Activated naive CD4-positive, alpha-beta T cell treated with anti-CD3 and anti-CD28 coated beads, Interleukin-2, amount 10 ng/mL, durations not matched to agents 7 days and 5 days (primary cell): Measurements from ENCODE around the gene SPATA33.
"Not testable (repeated sequence)": the region's sequence is repeated elsewhere in the genome, so short reads cannot be mapped to it uniquely, and the experiment has no call there.

Experiments
- CTCF ChIA-PET: fragments of 350-600 bp; sonication (Branson Sonifier 250); formaldehyde crosslinking; loops from one replicate; lab custom pipeline; 2021; ENCODE audit warnings: antibody characterized with exemption; lab: Charles Lee
- DNase-seq: peaks from one replicate; pipeline ENCODE4 v3.0.0-alpha.2; 2020
- H3K27ac Mint-ChIP-seq: one replicate; pipeline ENCODE4 v1.8.0; 2021; ENCODE audit warnings: mild to moderate bottlenecking, moderate library complexity, mixed read lengths
- H3K27me3 Mint-ChIP-seq: one replicate; pipeline ENCODE4 v1.8.0; 2021; ENCODE audit warnings: mild to moderate bottlenecking, mixed read lengths
- H3K36me3 Mint-ChIP-seq: one replicate; pipeline ENCODE4 v1.8.0; 2021; ENCODE audit warnings: mixed read lengths
- H3K4me1 Mint-ChIP-seq: one replicate; pipeline ENCODE4 v1.8.0; 2021; ENCODE audit warnings: mixed read lengths
- H3K4me3 Mint-ChIP-seq: one replicate; pipeline ENCODE4 v1.8.0; 2021; ENCODE audit warnings: mild to moderate bottlenecking, moderate library complexity, mixed read lengths
- H3K9me3 Mint-ChIP-seq: one replicate; pipeline ENCODE4 v1.8.0; 2021; ENCODE audit warnings: mixed read lengths

SPATA33 gene

DNA sequence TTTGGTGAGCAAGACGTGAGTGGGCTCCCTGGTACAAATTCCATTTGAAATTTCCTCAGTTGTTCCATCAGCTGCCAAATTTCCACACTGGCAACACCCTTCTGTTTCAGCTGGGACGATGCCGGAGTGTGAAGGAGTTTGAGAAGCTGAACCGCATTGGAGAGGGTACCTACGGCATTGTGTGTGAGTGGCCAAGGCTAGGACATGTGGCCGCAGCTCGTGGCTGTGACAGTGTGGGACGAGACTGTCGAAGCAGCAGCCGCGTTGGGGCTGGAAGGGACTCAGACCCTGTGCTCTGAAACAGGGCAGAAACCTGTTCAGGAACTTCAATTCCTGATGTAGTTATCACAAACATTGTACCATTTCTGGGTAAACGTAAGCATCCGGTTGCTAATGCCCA is 31.5 kb downstream of the SPATA33 start:
- Mint-ChIP-seq H3K27ac (no peak overlapping the region), H3K36me3 (peaks cover 28% of the 10 kb centered on the region), H3K9me3 (peaks cover 3% of the 10 kb centered on the region), H3K4me3 (no peak overlapping the region), H3K4me1 (peaks cover 21% of the 10 kb centered on the region), H3K27me3 (no peaks in the 10 kb centered on the region)
- DNase-seq: no peak
- CTCF ChIA-PET: interaction anchor here (2.4 kb wide), 1 partner anchor 10 kb away, joined by 18 read pairs; no protein-coding TSS in a partner anchor

DNA sequence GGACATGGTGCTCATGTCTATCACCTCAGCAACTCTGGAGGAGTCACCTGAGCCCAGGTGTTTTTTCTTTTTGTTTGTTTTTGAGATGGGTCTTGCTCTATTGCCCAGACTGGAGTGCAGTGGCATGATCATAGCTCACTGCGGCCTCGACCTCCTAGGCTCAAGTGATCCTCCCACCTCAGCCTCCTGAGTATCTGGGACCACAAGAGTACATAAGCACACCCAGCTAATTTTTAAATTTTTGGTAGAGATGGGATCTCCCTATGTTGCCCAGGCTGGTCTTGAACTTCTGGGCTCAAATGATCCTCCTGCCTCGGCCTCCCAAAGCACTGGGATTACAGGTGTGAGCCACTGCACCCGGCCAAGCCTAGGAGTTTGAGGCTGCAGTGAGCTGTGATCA is 32.0 kb downstream of the SPATA33 start:
- peaks cover 21% of the 10 kb centered on the region for H3K4me1 Mint-ChIP-seq
- peaks cover 28% of the 10 kb centered on the region for H3K36me3 Mint-ChIP-seq
- not testable (repeated sequence) for H3K9me3 Mint-ChIP-seq, H3K4me3 Mint-ChIP-seq, DNase-seq, H3K27ac Mint-ChIP-seq, H3K27me3 Mint-ChIP-seq
- CTCF ChIA-PET: interaction anchor here (2.4 kb wide), 1 partner anchor 10 kb away, joined by 18 read pairs; no protein-coding TSS in a partner anchor

DNA sequence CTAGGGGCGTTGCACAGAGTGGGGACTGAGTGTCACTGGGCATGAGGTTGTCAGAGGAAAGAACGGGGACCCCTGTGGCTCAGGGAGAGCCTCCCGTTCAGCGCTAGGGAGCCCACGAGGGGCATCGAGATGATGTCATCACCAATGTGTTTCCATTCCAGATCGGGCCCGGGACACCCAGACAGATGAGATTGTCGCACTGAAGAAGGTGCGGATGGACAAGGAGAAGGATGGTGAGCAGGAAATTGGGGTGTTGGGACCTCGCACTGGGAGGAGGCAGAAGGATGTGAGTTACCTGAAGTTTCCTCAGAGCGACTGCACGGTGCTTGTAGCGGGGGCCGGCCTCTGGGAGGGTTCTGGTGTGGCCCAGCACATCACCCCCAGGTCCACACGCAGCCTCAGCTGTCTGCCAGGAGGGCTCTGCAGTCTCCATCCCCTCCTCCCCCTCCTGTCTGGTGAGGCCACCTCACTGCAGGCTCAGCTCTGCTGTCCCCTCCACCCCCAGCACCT is 32.8 kb downstream of the SPATA33 start:
- no peak for DNase-seq
- CTCF ChIA-PET: no interaction called here
- no peak overlapping the region for H3K4me3 Mint-ChIP-seq
- no peak overlapping the region for H3K27ac Mint-ChIP-seq
- no peaks in the 10 kb centered on the region for H3K9me3 Mint-ChIP-seq
- no peaks in the 10 kb centered on the region for H3K27me3 Mint-ChIP-seq
- peaks cover 22% of the 10 kb centered on the region for H3K4me1 Mint-ChIP-seq
- H3K36me3 Mint-ChIP-seq: peaks cover 27% of the 10 kb centered on the region

DNA sequence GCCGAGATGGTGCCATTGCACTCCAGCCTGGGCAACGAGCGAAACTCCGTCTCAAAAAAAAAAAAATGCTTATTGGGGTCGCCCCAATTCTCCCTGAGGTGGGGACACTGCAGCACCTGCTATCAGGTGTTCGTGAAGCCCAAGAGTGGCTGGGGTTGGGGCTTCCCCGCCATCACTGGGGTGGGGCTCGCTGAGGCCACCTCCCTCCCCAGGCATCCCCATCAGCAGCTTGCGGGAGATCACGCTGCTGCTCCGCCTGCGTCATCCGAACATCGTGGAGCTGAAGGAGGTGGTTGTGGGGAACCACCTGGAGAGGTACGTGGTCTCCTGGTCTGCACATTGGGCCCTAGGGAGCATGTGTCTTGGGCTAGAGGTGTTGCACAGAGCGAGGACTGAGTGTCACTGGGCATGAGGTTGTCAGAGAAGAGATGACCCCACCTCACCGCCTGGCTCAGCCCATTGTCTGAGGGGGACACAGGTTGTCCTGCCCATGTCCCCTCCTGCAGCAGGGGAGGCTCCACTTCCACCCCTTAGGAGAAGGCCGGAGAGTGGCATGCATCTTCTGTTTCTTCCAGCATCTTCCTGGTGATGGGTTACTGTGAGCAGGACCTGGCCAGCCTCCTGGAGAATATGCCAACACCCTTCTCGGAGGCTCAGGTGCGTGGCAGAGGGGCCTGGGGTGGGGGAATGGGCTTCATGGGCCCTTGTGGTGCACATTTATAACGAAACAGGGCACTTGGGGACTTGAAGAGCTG is 33.8 kb downstream of the SPATA33 start:
- CTCF ChIA-PET: interaction anchor here (1.5 kb wide), 1 partner anchor 8 kb away, joined by 4 read pairs; no protein-coding TSS in a partner anchor

DNA sequence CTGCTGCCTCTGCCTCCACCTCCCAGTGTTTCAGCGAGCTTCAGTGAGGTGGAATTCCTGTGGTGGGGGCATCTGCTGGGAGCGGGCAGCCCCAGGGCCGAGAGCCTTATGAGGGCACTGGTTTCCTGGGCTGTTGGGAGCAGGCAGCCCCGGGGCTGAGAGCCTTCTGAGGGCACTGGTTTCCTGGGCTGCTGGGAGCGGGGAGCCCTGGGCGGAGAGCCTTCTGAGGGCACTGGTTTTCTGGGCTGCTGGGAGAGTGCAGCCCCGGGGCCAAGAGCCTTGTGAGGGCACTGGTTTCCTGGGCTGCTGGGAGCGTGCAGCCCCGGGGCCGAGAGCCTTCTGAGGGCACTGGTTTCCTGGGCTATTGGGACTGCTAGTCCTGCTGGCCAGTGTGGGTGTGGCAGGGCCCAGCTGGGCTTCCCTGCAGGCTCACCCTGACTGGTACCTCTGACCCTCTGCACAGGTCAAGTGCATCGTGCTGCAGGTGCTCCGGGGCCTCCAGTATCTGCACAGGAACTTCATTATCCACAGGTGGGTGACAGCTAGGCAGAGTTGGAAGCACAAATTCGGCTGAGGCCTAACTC is 34.4 kb downstream of the SPATA33 start:
- Mint-ChIP-seq H3K4me3 (no peak overlapping the region), H3K4me1 (peaks cover 23% of the 10 kb centered on the region), H3K36me3 (peaks cover 23% of the 10 kb centered on the region), H3K9me3 (no peaks in the 10 kb centered on the region), H3K27me3 (no peaks in the 10 kb centered on the region), H3K27ac (peak overlapping the region; percentile 11)
- no peak for DNase-seq
- CTCF ChIA-PET: interaction anchor here (1.5 kb wide), 1 partner anchor 8 kb away, joined by 4 read pairs; no protein-coding TSS in a partner anchor

More for the DNA sequence above, 33.8 kb downstream of the SPATA33 start:
- H3K27ac Mint-ChIP-seq: no peak overlapping the region
- H3K4me3 Mint-ChIP-seq: no peak overlapping the region
- DNase-seq: no peak
- no peaks in the 10 kb centered on the region for H3K9me3 Mint-ChIP-seq
- peaks cover 24% of the 10 kb centered on the region for H3K4me1 Mint-ChIP-seq
- H3K36me3 Mint-ChIP-seq: peaks cover 25% of the 10 kb centered on the region
- H3K27me3 Mint-ChIP-seq: no peaks in the 10 kb centered on the region

DNA sequence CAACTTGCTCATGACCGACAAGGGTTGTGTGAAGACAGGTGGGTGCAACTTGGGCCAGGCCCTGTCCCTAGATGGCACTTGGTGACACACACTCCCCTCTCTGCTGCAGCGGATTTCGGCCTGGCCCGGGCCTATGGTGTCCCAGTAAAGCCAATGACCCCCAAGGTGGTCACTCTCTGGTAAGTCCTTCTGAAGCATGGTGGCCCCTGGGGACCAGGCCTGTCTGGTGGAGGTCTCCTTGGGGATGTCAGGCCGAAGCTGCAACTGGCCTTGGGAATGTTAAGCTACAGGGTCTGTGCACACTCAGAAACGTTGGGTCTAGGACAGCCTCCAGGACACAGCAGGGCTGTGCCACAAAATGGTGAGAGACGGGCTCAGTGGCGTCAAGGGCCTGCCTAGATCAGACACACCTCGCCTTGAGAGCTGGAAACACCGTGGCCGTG is 35.7 kb downstream of the SPATA33 start:
- H3K9me3 Mint-ChIP-seq: no peaks in the 10 kb centered on the region
- CTCF ChIA-PET: no interaction called here

DNA sequence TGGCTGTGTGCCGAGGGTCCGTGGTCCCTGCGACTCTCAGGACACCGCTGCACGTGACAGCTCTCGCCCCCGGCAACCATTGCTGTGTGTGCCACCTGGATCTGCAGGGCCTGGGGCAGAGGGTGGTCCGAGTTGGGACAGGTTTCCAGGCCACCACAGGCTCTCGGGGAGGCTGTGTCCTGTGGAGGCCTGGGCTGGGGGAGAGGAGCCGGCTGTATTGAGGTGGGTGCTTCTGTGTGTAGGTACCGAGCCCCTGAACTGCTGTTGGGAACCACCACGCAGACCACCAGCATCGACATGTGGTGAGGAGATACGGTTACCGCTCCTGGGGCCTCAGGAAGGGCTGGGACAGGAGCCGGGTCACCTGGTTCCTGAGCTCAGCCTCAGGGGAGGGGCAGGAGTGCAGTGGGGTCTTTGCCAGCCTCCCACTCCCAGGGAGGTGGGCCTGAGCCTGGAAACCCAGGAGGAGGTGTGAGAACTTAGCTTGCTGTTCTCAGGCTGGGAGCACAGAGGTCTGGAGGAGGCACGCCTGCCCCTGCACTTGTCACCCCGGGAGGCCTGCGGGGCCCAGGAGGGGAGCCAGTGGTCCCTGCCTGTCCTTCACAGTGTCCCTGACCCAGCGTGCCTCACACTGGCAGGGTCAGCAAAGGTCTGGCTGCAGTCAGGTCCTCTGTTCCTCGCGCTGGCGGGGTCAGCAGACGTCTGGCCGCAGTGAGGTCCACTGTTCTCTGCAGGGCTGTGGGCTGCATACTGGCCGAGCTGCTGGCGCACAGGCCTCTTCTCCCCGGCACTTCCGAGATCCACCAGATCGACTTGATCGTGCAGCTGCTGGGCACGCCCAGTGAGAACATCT is 36.5 kb downstream of the SPATA33 start:
- H3K27me3 Mint-ChIP-seq: no peaks in the 10 kb centered on the region

More for the DNA sequence above, 35.7 kb downstream of the SPATA33 start:
- no peak for DNase-seq
- Mint-ChIP-seq H3K27ac (no peak overlapping the region), H3K27me3 (no peaks in the 10 kb centered on the region), H3K4me3 (no peak overlapping the region), H3K36me3 (peaks cover 17% of the 10 kb centered on the region), H3K4me1 (peaks cover 13% of the 10 kb centered on the region)

DNA sequence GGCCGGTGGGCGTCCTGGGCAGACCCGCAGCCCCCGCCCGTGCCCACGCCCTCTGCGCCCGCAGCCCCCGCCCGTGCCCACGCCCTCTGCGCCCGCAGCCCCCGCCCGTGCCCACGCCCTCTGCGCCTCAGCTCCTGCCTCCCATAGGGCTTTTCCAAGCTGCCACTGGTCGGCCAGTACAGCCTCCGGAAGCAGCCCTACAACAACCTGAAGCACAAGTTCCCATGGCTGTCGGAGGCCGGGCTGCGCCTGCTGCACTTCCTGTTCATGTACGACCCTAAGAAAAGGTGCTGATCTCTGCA is 37.1 kb downstream of the SPATA33 start:
- Mint-ChIP-seq H3K36me3 (peaks cover 20% of the 10 kb centered on the region), H3K4me1 (peaks cover 15% of the 10 kb centered on the region)
- DNase-seq, H3K4me3 Mint-ChIP-seq, CTCF ChIA-PET, H3K27me3 Mint-ChIP-seq, H3K27ac Mint-ChIP-seq, H3K9me3 Mint-ChIP-seq: not testable (repeated sequence)

More for the DNA sequence above, 36.5 kb downstream of the SPATA33 start:
- CTCF ChIA-PET: no interaction called here
- Mint-ChIP-seq H3K4me1 (peaks cover 12% of the 10 kb centered on the region), H3K9me3 (no peaks in the 10 kb centered on the region), H3K27ac (no peak overlapping the region), H3K36me3 (peaks cover 19% of the 10 kb centered on the region), H3K4me3 (no peak overlapping the region)
- DNase-seq: no peak

DNA sequence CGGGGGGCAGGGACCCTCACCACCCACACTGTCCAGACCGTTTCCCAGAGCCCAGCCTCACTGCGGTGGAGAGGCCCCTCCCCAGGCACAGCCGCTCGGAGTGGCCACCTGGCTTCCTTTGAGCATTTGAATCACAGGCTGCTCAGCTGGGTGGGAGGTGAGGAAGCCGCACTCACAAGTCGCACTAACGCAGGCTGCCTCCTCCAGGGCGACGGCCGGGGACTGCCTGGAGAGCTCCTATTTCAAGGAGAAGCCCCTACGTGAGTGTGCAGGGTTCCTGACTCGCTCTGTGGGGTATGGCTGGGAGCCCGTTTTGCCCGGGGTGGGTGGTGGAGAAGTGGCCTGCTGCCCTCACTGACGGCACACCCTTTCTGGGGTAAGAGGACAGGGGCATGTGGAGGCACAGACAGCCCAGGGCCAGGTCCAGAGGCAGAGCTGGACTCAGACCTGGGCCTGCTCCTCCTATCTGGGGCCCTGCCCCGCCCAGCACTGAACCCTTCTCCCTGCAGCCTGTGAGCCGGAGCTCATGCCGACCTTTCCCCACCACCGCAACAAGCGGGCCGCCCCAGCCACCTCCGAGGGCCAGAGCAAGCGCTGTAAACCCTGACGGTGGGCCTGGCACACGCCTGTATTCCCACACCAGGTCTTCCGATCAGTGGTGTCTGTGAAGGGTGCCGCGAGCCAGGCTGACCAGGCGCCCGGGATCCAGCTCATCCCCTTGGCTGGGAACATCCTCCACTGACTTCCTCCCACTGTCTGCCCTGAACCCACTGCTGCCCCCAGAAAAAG is 37.6 kb downstream of the SPATA33 start:
- CTCF ChIA-PET: no interaction called here
- peaks cover 20% of the 10 kb centered on the region for H3K4me1 Mint-ChIP-seq
- H3K36me3 Mint-ChIP-seq: peaks cover 16% of the 10 kb centered on the region
- H3K27ac Mint-ChIP-seq: no peak overlapping the region
- no peak overlapping the region for H3K4me3 Mint-ChIP-seq
- DNase-seq: no peak
- no peaks in the 10 kb centered on the region for H3K9me3 Mint-ChIP-seq
- H3K27me3 Mint-ChIP-seq: no peaks in the 10 kb centered on the region

DNA sequence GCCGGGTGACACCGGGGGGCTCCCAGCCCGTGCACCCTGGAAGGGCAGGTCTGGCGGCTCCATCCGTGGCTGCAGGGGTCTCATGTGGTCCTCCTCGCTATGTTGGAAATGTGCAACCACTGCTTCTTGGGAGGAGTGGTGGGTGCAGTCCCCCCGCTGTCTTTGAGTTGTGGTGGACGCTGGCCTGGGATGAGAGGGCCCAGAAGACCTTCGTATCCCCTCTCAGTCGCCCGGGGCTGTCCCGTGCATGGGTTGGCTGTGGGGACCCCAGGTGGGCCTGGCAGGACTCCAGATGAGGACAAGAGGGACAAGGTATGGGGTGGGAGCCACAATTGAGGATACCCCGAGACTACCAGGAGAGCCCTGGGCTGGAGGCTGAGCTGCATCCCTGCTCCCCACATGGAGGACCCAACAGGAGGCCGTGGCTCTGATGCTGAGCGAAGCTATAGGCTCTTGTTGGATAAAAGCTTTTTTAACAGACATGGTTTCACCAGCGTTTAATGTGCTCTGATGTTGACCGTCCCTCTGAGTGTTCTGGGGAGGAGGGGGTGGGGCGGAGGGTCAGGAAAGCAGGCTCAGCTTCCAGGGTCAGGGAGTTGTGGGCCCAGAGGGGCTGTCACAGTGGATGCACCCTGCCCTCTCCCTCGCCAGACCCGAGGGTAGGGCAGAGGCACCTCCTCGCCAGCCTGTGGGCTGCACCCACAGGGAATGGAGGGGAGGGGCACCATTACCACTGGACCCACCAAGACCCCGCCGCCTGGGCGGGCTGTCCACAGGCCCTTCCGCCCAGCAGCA is 38.4 kb downstream of the SPATA33 start:
- Mint-ChIP-seq H3K4me3 (no peak overlapping the region), H3K27ac (no peak overlapping the region), H3K4me1 (peaks cover 23% of the 10 kb centered on the region), H3K36me3 (peaks cover 12% of the 10 kb centered on the region), H3K27me3 (no peaks in the 10 kb centered on the region), H3K9me3 (no peaks in the 10 kb centered on the region)
- CTCF ChIA-PET: no interaction called here
- DNase-seq: no peak

DNA sequence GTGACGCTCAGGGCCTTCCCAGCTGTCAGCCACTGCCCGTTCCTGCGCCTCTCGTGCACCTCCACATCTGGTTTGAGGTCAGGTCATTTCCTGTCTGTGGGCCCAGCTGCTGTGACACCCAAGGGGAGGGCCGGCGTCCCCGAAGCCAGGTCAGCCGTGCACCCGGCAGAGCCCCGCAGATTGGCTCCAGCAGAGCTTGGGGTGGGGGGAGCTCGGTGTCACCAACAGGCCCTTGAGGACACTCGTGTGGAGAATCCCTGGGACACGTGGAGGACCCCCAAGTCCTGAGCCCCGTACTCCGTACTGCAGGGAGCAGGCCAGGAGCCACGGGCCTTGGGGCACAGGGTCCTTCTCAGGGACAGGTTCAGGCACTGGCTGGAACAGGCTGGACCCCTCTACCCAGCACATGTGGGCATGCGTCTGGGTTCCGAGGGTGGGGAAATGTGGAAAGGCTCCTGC is 39.1 kb downstream of the SPATA33 start:
- peak overlapping the region; percentile 19 for H3K27ac Mint-ChIP-seq

DNA sequence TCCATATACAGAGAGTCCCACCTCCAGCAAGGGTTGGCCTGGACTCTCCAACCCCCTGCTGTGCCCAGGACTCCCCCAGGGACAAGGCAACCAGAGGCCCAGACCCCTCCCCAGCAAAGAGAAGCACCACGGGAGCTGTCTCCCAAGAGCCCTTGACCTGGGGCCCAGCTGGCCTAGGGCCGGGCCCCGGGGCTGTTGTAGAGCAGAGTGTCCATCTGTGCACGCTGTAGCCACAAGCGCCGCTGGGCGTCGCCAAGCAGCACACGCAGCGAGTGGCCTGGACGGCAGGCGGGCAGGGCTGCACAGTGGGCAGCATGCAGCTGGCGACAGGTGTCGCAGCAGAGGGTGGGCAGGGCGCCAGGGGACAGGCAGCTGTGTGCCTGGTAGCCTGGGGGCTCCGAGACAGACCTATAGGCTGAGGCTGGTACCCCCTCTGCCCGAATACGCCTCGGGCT is 39.6 kb downstream of the SPATA33 start:
- DNase-seq: no peak
- no peaks in the 10 kb centered on the region for H3K9me3 Mint-ChIP-seq

More for the DNA sequence above, 39.1 kb downstream of the SPATA33 start:
- CTCF ChIA-PET: no interaction called here
- H3K27me3 Mint-ChIP-seq: no peaks in the 10 kb centered on the region
- DNase-seq: peak; percentile 55
- H3K4me1 Mint-ChIP-seq: peaks cover 23% of the 10 kb centered on the region
- H3K36me3 Mint-ChIP-seq: peaks cover 12% of the 10 kb centered on the region
- H3K4me3 Mint-ChIP-seq: no peak overlapping the region
- H3K9me3 Mint-ChIP-seq: no peaks in the 10 kb centered on the region

More for the DNA sequence above, 39.6 kb downstream of the SPATA33 start:
- CTCF ChIA-PET: interaction anchor here (1.3 to 4.5 kb wide), 2 partner anchors 94 to 164 kb away, joined by 7 to 45 read pairs; no protein-coding TSS in a partner anchor
- Mint-ChIP-seq H3K4me1 (peaks cover 25% of the 10 kb centered on the region), H3K4me3 (no peak overlapping the region), H3K36me3 (peaks cover 12% of the 10 kb centered on the region), H3K27me3 (no peaks in the 10 kb centered on the region), H3K27ac (no peak overlapping the region)
